Cardiac fibroblast (primary cell): ENCODE measurements around the gene TAF1C.

Experiments used
- DNase-seq, 2 donors: peaks; one replicate each; pipeline versions ENCODE4 v3.0.0 to v3.0.0-alpha.2; 2010; ENCODE audit warnings: low read depth in 2 of 2
- H3K4me3 ChIP-seq, 2 donors: replicated peaks in 1 of 2; 1 replicate in 1 of 2; 2 replicates in 1 of 2; pipeline ENCODE4 v1.5.1; 2011; ENCODE audit warnings: low read depth in 2 of 2, low read length in 2 of 2, mild to moderate bottlenecking in 2 of 2, moderate library complexity in 1 of 2
- CTCF ChIP-seq: IDR thresholded peaks from one replicate; pipeline ENCODE4 v1.5.1; 2011; ENCODE audit warnings: low read depth, mild to moderate bottlenecking, low read length, inconsistent platforms

TAF1C gene

GRCh38 chr16:84183911-84184591 lies 2.8 kb downstream of the TAF1C start:
- TF ChIP-seq CTCF, result peak; percentile 60
- DNase-seq, result peak in 1 of 2 donors; percentile 18
- H3K4me3 ChIP-seq, result no peak overlapping the region

DNA sequence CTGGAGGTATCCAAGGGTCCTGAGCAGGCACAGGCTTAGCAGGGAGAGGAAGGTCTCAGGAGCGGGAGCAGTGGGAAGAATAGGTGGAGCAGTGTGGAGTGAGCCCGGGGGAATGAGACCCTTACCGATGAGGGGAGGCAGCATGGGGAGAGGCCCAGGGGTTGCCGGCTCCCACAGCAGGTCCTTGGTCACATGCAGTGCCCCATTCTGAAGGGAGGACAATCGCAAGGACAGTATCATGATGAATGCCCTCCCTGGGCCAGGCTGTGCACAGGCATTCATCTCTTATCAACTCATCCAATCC lies 3.3 kb downstream of the TAF1C start:
- no peak for DNase-seq
- no peak overlapping the region for H3K4me3 ChIP-seq
- no peak for TF ChIP-seq CTCF

DNA sequence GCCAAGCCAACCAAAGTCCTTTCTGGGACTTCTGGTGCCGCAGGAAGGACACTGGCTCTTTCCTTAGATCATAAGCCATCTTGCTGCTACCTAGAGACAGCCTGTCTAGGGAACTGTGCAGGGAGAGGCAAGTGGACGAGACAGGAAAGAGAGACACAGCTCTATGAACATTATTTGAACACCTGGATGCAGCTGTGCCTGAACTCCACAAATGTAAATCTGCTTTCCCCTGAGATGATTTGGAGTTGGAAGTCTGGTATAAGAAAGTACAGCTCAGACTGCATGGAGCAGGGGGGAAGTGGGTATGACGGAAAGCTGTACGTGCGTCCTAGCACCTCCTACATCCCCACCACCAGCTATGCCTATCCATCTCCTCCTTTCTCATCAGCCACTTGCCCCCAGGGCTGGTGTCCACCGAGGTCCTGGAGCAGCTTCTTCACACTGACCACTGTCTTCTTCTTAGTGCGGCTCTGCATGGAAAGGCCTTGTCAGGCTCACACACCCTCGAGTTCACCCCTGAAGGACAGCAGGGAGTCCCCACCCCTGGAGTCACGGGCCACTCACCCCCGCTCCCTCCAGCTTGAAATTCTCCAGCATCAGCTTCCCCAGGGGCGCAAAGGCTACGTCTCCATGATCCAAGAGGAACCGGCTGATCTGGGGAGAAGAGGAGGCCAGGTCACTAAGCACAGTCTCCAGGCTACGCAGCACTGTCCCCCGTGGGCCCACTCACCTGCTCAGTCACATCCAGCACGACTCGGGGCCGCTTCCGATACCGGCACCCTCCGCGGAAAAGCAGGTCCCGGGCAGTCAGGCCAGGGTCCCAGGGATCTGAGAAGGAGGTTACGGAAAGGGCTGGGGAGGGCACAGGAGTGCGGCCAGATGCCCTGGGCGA lies 3.9 kb downstream of the TAF1C start:
- no peak for DNase-seq
- no peak overlapping the region for H3K4me3 ChIP-seq
- no peak for TF ChIP-seq CTCF

GRCh38 chr16:84182104-84182503 lies 4.8 kb downstream of the TAF1C start:
- no peak overlapping the region for H3K4me3 ChIP-seq
- no peak for TF ChIP-seq CTCF
- DNase-seq, result no peak

DNA sequence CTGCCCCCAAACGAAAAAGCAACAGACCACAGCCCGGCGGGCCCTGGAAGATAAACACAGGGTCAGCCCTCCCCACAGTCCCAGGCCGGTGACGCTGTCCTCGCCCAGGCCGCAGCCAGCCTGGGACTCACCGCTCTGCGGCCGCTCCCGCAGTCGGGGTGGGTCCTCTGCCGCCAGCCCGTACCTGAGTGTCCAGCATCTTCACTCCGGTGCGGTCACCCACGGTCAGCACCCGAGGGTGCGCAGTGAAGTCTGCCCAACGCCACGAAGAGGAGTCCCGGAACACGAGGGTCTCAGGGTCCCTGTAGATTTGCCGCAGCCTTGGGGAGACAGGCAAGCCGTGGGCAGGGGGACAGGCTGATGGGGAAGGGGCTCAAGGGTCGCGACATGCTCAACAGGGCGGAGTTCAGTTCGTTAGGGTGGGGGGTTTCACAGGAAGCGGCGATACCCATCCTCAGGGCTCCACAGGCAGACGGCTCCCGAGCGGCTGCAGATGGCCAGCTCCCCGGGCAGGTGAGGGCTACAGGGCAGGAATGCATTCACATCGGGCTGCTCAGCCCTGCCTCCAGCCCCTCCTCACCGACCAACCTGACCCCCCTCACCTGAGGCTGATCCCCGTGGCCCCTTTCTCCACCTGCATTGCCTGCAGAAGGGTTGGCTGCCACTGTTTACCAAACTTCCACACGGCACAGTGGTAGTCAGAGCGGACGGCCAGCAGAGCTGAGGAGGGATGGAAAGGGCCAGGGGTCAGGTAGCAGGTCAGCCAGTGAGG lies 5.5 kb downstream of the TAF1C start:
- no peak overlapping the region for H3K4me3 ChIP-seq
- no peak for DNase-seq
- TF ChIP-seq CTCF, result no peak

- DNase-seq, result no peak
- no peak for TF ChIP-seq CTCF
- H3K4me3 ChIP-seq, result no peak overlapping the region
Observed at GRCh38 chr16:84180519-84181140, 6.2 kb downstream of the TAF1C start.
